H1 (cell line): ENCODE measurements around the gene IFITM10. TPM values are rescaled to one million over a fixed set of nuclear protein-coding genes. Genes with fewer than 3 reads are reported as not detected.

Experiments
- CTBP2 ChIP-seq: IDR thresholded peaks from 2 replicates; pipeline ENCODE4 v1.7.0; 2011; ENCODE audit warnings: borderline replicate concordance, mild to moderate bottlenecking, moderate library complexity, mixed read lengths, low read length; ENCODE audit not compliant: insufficient read depth, insufficient read length
- GABPA ChIP-seq: IDR thresholded peaks from 2 replicates; pipeline ENCODE4 v1.6.1; 2011; ENCODE audit warnings: mild to moderate bottlenecking, low read length, moderate library complexity, borderline replicate concordance; ENCODE audit not compliant: insufficient read depth
- KDM1A ChIP-seq: fragments of 200-600, 300-600 bp; sonication (generic); IDR thresholded peaks from 2 replicates; pipeline ENCODE4 v1.7.1; 2016; ENCODE audit warnings: mild to moderate bottlenecking, low read length, borderline replicate concordance
- POLR2A ChIP-seq, 2 experiments: IDR thresholded peaks; 1 replicate in 1 of 2; 2 replicates in 1 of 2; pipeline ENCODE4 v1.6.1; 2011; ENCODE audit warnings: low read depth in 2 of 2, low read length in 2 of 2, mild to moderate bottlenecking in 2 of 2; ENCODE audit errors: control extremely low read depth in 1 of 2
- SAP30 ChIP-seq: fragments of 300-600 bp; sonication (generic); IDR thresholded peaks from 2 replicates; pipeline ENCODE4 v1.7.1; 2012; ENCODE audit warnings: low read length, moderate library complexity, mild to moderate bottlenecking, inconsistent platforms; ENCODE audit not compliant: insufficient read depth, insufficient replicate concordance
- SIRT6 ChIP-seq: IDR thresholded peaks from one replicate; pipeline ENCODE4 v1.7.1; 2012; ENCODE audit warnings: low read length, inconsistent platforms
- SP1 ChIP-seq: IDR thresholded peaks from 2 replicates; pipeline ENCODE4 v1.6.1; 2011; ENCODE audit warnings: low read depth, low read length
- TAF1 ChIP-seq: IDR thresholded peaks from 2 replicates; pipeline ENCODE4 v1.6.1; 2011; ENCODE audit warnings: mild to moderate bottlenecking, low read depth, low read length
- TAF7 ChIP-seq: optimal IDR thresholded peaks from 2 replicates; pipeline ENCODE3; 2011; ENCODE audit warnings: low read depth, mild to moderate bottlenecking, inconsistent platforms, low read length, moderate library complexity, borderline replicate concordance
- polyA plus RNA-seq, 7 experiments: library from polyadenylated mRNA; depleted of rRNA in 3 of 7; stranded (reverse) in 5 of 7; unstranded in 2 of 7; fragments of >200 nt in 5 of 7; fragments of 200-250 nt in 2 of 7; gene quantifications; 1 replicate in 5 of 7; 2 replicates in 1 of 7; 4 replicates in 1 of 7; pipeline versions ENCODE4 v1.2.1 to v1.2.3, GENCODE V29; 2011 to 2013; ENCODE audit warnings: missing spikeins in 2 of 7, mixed read lengths in 2 of 7
- total RNA-seq: library from RNA; stranded (reverse); fragmentation: NEBNext Ultra II Directional; extraction: Animal tissue kit (Norgen Biotek cat#: 25700); gene quantifications from 2 replicates; pipeline ENCODE4 v1.2.1, GENCODE V29; 2021
- TF ChIP-seq, protein P1 (sequence below): fragments of 300-600 bp; sonication (generic); IDR thresholded peaks from 2 replicates; pipeline ENCODE4 v1.7.1; 2012; ENCODE audit warnings: low read length, moderate library complexity, mild to moderate bottlenecking, inconsistent platforms; ENCODE audit not compliant: insufficient replicate concordance

The IFITM10 gene
- total and polyA plus RNA-seq, 2 of the 8 experiments (the other 6 are each of a cell fraction or from before 2014, with no cell fraction given) = 0.08 to 0.22 TPM

DNA sequence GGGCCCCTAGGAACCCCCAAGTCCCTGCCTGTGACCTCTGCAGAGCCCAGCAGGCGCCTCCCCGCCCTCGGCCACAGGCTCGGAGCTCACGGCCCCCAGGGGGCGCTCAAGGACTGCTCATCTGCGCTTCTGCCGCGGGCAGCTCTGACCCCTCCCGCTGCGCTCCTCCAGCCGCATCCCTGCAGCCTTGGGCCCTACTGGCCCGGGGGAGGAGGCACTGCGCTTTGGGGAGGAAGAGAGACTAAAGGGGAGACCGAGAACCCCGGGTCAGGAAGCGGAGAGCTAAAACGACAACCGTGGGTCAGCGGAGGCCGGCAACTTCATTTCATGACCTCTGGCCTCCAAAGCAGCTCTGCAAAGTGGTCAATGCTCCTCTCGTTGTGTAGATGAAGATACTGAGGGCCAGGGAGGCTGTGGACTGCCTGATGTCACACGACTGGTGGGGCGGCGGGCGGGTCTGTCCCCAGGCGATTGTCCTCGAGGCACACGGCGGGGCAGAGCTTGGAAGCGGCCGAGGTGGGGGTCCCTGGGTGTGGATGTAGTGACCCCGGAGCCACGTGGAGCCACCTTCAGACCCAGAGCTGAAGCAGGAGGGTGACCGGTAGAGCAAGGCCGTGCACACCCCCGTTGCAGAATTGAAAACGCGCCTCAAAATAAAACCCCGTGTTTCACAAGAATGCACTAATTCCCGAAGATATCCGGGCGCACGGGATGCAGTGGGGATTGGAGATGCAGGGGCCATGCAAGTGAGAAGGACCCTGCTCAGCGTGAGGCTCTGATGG is 56.1 kb downstream of the IFITM10 start (continued):
- peak; percentile 81 for TF ChIP-seq GABPA
- TF ChIP-seq, protein P1, sequence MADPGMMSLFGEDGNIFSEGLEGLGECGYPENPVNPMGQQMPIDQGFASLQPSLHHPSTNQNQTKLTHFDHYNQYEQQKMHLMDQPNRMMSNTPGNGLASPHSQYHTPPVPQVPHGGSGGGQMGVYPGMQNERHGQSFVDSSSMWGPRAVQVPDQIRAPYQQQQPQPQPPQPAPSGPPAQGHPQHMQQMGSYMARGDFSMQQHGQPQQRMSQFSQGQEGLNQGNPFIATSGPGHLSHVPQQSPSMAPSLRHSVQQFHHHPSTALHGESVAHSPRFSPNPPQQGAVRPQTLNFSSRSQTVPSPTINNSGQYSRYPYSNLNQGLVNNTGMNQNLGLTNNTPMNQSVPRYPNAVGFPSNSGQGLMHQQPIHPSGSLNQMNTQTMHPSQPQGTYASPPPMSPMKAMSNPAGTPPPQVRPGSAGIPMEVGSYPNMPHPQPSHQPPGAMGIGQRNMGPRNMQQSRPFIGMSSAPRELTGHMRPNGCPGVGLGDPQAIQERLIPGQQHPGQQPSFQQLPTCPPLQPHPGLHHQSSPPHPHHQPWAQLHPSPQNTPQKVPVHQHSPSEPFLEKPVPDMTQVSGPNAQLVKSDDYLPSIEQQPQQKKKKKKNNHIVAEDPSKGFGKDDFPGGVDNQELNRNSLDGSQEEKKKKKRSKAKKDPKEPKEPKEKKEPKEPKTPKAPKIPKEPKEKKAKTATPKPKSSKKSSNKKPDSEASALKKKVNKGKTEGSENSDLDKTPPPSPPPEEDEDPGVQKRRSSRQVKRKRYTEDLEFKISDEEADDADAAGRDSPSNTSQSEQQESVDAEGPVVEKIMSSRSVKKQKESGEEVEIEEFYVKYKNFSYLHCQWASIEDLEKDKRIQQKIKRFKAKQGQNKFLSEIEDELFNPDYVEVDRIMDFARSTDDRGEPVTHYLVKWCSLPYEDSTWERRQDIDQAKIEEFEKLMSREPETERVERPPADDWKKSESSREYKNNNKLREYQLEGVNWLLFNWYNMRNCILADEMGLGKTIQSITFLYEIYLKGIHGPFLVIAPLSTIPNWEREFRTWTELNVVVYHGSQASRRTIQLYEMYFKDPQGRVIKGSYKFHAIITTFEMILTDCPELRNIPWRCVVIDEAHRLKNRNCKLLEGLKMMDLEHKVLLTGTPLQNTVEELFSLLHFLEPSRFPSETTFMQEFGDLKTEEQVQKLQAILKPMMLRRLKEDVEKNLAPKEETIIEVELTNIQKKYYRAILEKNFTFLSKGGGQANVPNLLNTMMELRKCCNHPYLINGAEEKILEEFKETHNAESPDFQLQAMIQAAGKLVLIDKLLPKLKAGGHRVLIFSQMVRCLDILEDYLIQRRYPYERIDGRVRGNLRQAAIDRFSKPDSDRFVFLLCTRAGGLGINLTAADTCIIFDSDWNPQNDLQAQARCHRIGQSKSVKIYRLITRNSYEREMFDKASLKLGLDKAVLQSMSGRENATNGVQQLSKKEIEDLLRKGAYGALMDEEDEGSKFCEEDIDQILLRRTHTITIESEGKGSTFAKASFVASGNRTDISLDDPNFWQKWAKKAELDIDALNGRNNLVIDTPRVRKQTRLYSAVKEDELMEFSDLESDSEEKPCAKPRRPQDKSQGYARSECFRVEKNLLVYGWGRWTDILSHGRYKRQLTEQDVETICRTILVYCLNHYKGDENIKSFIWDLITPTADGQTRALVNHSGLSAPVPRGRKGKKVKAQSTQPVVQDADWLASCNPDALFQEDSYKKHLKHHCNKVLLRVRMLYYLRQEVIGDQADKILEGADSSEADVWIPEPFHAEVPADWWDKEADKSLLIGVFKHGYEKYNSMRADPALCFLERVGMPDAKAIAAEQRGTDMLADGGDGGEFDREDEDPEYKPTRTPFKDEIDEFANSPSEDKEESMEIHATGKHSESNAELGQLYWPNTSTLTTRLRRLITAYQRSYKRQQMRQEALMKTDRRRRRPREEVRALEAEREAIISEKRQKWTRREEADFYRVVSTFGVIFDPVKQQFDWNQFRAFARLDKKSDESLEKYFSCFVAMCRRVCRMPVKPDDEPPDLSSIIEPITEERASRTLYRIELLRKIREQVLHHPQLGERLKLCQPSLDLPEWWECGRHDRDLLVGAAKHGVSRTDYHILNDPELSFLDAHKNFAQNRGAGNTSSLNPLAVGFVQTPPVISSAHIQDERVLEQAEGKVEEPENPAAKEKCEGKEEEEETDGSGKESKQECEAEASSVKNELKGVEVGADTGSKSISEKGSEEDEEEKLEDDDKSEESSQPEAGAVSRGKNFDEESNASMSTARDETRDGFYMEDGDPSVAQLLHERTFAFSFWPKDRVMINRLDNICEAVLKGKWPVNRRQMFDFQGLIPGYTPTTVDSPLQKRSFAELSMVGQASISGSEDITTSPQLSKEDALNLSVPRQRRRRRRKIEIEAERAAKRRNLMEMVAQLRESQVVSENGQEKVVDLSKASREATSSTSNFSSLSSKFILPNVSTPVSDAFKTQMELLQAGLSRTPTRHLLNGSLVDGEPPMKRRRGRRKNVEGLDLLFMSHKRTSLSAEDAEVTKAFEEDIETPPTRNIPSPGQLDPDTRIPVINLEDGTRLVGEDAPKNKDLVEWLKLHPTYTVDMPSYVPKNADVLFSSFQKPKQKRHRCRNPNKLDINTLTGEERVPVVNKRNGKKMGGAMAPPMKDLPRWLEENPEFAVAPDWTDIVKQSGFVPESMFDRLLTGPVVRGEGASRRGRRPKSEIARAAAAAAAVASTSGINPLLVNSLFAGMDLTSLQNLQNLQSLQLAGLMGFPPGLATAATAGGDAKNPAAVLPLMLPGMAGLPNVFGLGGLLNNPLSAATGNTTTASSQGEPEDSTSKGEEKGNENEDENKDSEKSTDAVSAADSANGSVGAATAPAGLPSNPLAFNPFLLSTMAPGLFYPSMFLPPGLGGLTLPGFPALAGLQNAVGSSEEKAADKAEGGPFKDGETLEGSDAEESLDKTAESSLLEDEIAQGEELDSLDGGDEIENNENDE = no peak
- no peak for TF ChIP-seq POLR2A (IDR thresholded peaks at IDR 0.05; ENCODE audit: control extremely low read depth in 1 of 2, low read depth in 2 of 2, low read length in 2 of 2)
- no peak for TF ChIP-seq CTBP2
- no peak for TF ChIP-seq KDM1A
- TF ChIP-seq SIRT6 = no peak
- TF ChIP-seq SP1 = no peak
- TF ChIP-seq TAF1 = 0 out of 2 replicates have a peak, but pooled peaks have one; percentile 16
- no peak for TF ChIP-seq SAP30
- peak; percentile 20 for TF ChIP-seq TAF7
